ENCODE results near the gene TLX2.

GRCh38 chr2:74525717-74526648, 11.7 kb downstream of the TLX2 start, which contains the start of gene DQX1:
- TF ChIP-seq EP300 (IDR thresholded peaks at IDR 0.05) = no peak
- TF ChIP-seq, protein P1, sequence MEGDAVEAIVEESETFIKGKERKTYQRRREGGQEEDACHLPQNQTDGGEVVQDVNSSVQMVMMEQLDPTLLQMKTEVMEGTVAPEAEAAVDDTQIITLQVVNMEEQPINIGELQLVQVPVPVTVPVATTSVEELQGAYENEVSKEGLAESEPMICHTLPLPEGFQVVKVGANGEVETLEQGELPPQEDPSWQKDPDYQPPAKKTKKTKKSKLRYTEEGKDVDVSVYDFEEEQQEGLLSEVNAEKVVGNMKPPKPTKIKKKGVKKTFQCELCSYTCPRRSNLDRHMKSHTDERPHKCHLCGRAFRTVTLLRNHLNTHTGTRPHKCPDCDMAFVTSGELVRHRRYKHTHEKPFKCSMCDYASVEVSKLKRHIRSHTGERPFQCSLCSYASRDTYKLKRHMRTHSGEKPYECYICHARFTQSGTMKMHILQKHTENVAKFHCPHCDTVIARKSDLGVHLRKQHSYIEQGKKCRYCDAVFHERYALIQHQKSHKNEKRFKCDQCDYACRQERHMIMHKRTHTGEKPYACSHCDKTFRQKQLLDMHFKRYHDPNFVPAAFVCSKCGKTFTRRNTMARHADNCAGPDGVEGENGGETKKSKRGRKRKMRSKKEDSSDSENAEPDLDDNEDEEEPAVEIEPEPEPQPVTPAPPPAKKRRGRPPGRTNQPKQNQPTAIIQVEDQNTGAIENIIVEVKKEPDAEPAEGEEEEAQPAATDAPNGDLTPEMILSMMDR (IDR thresholded peaks at IDR 0.05) = no peak
- no peak for TF ChIP-seq POLR2A (IDR thresholded peaks at IDR 0.05)
- TF ChIP-seq POLR2AphosphoS5 (IDR thresholded peaks at IDR 0.05) = no peak

Data from sigmoid colon (tissue), 4 donors.